GM21390 (cell line): ENCODE measurements around the gene MZF1.
"Not testable (repeated sequence)": the region's sequence is repeated elsewhere in the genome, so short reads cannot be mapped to it uniquely, and the experiment has no call there.

Source experiments
- ATAC-seq: cut with Tn5 transposase; IDR thresholded peaks from one replicate; pipeline ENCODE4 v1.9.1; 2021; ENCODE audit not compliant: unreplicated experiment

MZF1 gene

DNA sequence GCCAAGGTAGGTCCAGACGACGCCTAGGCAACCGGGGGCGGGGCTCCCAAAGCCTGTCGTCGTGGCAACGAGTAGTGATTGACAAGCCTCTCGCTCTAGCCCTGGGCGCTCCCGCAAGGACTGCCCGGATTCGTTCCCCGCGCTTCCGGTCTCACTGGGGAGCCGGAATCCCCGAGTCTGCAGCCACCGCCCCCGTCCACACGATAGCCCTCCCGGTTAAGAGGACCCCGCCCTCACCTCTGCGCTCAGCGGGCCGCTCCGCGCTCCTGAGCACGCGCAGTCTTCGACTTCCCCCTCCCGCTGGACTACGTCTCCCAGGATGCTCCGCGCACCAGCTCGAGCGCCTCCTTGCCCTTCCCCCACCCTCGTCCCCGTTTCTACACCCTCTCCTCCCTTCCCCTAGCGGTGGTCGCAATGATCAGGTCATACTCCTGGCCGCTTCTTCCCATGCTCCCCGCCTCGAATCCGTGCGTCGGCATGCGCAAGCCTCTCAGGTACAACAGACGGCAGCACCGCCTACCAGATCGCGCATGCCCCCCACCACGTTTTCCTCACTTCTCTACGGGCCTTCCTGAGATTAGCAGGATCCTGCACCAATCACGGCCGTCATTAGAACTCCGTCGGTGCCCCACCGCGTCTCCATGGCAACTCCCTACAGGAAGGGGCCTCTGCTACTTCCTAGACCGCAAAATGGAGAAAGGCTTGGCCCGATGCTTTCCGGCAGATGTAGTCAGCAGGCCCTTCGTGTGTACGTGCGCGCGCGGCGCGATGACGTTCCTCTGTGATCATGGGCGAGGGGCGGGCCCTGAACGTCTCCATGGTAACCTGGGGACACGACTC is at the start of gene MZF1:
Gene MZF1, minus strand, starts transcription at position 518 of the 840 bp plus-strand sequence. CDS start 1,946 bp downstream, outside the sequence.
- ATAC-seq, result peak; percentile 49

DNA sequence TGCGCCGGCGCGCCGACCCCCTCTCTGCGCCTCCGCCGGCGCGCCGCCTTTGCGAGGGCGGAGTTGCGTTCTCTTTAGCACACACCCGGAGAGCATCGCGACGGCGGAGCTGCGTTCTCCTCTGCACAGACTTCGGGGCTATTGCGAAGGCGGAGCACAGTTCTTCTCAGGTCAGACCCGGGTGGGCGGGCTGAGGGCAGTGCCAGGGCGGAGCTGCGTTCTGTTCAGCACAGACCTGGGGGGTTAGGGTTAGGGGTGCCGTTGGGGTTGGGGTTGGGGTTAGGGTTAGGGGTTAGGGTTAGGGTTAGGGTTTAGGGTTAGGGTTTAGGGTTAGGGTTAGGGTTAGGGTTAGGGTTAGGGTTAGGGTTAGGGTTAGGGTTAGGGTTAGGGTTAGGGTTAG is 34.1 kb upstream of the MZF1 start:
- not testable (repeated sequence) for ATAC-seq

DNA sequence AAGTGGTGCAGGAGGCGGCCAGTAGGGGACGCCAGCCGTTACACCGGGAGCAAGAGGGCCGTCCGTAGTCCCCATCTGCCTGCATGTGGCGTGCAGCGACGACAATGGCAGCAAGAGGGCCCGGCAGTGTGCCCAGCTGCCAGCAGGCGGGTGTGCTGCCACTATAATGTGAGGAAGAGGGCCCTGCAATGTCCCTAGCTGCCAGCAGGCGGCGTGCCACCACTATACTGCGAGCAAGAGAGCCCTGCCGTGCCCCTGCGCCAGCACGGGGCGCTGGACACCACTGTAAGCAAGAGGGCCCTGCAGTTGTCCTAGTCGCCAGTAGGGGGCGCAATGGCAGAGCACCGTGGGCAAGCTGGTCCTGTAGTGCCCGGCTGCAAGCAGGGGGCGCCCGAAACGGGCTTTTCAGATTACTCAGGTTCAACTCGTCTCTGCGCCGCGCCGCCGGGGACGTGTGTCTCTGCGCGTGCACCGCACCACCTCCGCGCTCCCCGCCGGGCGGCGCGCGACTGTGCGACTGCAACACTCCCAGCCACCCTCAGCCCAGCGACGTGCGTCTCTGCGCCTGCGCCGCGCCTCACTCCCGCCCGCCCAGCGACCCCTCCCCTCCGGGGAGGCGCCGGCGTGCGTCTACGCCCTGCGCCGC is 33.2 kb upstream of the MZF1 start:
- not testable (repeated sequence) for ATAC-seq

DNA sequence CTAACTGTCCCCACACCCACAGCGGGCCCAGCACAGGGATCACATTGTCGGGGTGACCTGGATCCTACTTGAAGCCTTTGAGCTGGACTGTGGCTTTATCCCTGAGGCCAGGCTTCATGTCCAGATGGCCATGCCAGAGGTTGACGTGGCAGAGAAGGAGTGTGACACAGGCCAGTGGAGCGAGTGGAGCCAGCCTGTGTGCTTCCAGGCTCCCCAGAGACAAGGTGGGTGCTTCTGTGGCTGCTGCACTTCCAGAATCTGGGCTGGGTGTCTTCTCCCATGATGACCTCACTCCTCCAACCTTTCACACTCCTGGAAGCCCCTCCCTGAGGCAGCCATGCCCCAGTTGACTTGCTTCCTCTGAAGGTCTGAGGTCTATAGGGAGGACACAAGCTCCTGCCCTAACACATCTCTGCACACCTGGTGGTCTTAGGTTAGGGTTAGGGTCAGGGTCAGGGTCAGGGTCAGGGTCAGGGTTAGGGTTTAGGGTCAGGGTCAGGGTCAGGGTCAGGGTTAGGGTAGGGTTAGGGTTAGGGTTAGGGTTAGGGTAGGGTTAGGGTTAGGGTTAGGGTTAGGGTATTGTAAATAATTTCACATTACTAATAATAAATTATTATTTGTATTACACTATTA is 13.1 kb upstream of the MZF1 start:
- no peak for ATAC-seq

DNA sequence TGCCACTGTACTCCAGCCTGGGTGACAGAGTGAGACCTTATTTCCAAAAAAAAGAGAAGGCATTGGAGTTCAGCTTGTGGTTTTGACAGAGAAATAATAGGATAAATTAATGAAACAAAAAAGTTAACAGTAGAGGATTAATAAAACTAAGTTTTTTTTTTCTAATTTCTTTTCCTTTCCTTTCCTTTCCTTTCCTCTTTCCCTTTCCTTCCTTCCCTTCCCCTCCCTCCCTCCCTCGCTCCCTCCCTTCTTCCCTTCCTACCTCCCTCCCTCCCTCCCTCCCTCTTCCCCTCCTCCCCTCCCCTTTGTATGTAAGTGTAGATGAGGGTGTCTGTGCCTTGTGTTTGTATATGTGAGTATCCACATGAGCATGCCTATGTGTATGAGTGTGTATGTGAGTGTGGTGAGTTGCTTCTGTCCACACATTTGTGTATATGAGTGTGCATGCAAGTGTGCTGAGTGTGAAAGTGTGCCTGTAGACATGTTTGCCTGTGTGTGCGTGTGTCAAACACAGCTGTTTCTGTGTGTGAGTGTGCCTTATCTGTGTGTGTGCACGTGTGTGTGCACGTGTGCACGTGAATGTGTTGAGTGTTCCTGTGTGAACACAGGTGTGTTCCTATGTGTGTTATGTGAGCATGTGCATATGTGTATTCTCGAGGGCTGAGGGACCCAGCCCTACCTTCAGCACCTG is 12.5 kb upstream of the MZF1 start:
- no peak for ATAC-seq

DNA sequence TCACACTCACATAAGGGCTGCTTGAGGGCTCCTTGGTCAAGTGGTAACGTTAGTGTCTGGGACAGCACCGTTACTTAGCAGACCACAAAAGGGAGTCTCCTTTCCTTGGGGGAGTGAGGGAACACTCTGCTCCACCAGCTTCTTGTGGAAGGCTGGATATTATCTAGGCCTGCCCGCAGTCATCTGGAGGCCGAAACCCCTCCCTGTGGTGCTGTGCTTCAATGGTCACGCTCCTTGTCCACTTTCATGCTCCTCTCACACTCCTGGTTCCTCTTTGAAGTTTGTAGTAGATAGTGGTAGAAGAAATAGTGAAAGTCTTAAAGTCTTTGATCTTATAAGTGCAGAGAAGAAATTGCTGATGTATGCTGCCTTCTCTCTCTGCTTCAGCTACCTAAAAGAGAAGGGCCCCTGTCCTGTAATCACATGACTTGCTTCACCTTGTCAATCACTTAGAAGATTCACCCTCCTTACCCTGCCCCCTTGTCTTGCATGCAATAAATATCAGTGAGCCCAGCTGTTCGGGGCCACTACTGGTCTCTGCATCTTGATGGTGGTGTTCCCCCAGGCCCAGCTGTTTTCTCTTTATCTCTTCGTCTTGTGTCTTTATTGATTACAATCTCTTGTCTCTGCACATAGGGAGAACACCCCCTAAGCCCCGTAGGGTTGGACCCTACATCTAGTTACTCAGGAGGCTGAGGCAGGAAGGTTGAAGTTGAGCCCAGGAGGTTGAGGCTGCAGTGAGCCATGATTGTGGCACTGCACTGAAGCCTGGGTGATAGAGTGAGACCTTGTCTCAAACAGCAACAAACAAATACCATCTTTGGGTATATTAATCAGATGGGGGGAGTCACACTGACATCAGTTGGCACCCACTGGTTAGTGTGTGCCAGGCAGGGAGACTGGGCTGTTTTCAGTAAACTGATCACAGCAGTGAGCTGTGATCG is 11.6 kb upstream of the MZF1 start:
- no peak for ATAC-seq

DNA sequence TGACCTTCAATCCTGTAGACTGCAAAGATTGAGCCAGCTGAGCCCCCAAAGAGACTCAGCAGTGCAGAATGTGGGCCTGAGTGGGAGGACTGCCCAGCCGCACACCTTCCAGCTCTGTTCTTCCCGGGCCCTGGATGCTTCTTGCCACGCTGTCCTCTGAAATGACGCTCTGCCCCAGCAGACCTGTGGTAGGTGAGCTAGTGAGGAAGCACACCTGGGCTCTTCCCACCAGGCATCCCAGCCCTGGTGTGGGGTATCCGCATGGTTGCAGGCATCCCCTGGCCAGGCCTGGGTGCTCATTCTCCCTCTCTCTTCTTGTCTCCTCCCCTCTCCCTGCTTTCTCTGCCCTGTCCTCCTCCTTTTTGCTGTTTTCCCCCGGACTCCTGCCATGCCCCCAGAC is 9.8 kb upstream of the MZF1 start:
- no peak for ATAC-seq

DNA sequence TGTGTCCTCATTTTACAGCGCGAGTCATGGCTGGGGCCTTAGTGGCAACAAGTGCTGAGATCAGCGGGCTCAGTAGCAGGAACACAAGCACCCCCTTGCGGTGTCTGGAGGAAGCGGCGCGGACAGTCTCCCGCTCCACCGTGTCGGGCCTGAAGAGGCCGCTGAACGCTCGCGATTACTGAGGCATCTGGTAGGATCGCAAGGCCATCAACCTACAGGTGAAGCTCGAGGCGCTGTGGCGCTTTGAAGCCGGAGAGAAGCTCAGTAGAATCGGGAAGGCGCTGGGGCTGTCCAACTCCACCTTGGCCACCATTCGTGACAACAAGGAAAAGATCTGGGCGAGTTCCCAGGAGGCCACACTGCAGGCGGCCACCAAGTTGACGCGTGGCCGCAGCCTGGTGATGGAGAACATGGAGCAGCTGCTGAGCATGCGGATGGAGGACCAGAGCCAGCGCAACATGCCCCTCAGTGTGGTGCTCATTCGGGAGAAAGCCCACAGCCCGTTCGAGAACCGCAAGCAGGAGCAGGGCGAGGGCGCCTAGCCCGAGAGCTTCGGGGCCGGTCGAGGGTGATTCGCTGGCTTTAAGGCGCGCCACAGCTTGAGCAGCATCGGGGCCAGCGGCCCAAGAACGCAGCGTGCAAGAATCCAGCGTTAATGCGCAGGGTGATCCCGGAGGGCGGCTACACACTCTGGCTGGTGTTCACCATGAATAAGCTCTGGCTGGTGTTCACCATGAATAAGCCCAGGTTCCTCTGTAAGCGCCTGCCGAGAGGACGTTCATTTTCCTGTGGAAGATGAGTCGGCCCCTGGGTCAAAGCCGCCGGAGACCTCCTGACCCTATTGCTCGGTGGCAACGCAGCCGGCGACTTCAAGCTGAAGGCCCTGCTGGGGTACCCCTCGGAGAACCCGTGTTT is 8.3 kb upstream of the MZF1 start:
- ATAC-seq, result no peak

DNA sequence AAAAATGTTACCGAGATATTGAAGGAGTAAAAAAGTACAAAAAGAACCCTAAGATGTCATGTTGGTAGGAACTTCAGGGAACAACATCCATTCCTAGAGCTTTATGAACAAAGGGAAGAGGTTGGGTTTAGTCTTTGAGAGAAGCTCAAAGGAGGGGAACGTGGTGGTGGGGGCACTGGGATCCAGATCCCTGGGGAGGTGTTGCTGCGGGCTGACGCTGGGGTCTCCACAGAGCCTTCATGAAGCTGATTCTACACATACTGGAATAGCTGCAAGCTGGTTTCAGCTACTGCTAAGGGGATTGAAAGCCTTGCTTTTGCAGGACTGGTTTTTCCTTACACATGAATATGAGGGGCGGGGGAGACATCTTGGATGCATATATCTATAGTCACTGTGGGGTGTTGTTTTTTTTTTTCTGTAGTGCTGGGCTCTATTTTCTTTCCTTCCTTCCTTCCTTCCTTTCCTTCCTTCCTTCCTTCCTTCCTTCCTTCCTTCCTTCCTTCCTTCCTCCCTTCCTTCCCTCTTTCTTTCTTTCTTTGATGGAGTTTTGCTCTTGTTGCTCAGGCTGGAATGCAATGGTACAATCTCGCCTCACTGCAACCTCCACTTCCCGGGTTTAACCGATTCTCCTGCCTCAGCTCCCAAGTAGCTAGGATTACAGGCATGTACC is 6.5 kb upstream of the MZF1 start:
- ATAC-seq, result no peak

DNA sequence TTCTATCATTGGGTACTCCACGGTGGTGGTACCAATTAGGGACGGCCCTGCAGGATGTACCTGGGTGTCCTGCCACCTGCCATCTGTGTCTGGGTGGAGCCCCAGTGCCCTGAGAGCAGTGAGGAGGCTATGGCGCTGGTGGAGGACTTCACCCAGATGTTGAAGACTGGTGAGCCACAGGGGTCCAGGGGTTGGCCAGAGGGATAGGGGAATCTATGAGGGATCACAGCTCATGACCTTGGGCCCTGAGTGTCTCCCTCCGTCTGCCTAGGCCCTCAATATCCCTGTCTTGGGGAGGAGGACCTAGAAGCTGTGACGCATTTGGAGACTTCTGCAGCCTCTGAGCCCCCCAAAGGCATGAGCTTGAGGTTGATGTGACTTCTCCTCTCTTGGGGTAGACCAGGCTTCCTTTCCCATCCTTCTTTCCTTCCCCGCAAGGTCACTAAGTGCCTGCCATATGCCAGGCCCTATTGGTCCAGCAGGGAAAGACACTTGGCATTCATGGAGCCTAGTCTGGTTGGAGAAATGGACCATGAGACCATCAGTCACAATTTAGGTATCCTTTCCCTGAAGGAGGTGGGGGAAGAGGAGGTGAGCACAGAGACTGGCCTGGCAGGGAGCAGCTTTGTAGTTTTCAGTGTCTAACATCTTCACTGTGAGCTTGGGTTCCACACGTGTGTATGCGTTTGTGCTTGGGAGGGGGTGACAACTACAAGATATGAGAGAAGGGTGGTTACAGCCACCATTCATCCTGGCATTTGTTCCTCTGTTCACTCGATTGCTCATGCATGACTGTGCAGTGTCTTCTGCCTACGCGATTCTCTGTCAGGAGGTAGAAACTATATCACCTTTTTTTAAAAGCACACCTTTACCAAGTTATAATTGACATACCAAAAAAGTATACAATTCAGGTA is 5.1 kb upstream of the MZF1 start:
- no peak for ATAC-seq

DNA sequence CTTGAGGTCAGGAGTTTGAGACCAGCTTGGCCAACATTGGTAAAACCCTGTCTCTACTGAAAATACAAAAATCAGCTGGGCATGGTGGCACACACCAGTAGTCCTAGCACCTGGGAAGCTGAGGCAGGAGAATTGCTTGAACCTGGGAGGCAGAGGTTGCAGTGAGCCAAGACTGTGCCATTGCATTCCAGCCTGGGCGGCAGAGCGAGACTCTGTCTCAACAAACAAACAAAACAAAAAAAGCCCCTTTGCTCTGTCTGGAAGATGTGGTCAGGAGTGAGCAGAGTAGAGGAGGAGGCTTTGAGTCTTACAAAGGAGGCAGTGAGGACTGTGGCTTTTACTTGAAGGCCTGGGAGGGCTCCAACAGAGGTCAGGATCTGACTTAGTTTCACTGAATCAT is 4.4 kb upstream of the MZF1 start:
- not testable (repeated sequence) for ATAC-seq

DNA sequence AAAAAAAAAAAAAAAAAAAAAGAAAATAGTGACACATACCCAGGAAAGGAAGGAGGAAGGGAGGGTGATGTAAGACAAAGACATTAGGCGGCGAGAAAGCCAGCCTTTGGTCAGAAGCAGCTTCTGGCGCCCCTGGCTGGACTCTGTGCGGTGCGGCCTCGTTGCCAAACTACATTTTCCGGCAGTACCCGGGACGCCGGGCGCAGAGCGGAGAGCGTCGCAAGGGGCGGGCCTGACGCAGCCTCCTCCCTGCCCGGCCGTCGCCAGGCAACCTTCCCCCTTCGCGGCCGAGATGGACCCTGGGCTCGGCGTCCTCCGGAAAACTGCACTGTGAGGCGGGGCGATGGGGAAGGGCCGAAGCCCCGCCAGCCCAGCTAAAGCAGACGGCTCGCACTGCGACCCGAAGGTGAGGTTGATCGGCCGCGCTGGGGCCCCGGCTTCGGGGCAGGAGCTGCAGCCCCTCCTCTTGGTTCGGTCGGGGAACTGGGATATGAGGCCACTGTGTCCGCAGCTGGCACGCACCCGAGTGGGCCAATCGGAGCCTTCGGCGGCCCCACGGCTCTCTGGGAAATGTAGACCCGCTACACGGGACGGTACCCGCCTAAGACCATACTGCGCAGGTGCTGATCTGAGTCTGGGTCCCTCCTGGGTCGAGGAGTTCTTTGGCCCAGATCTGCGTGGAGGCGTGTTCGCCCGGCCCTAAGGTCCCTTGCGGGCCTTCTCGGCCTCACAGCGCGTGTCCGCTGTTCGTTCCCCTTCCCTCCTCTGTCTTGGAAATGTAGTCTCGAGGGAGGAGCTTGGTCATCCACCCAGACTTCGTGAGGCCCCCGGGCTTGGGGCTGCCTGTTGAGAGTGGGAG is 2.3 kb upstream of the MZF1 start:
- peak; percentile 39 for ATAC-seq

DNA sequence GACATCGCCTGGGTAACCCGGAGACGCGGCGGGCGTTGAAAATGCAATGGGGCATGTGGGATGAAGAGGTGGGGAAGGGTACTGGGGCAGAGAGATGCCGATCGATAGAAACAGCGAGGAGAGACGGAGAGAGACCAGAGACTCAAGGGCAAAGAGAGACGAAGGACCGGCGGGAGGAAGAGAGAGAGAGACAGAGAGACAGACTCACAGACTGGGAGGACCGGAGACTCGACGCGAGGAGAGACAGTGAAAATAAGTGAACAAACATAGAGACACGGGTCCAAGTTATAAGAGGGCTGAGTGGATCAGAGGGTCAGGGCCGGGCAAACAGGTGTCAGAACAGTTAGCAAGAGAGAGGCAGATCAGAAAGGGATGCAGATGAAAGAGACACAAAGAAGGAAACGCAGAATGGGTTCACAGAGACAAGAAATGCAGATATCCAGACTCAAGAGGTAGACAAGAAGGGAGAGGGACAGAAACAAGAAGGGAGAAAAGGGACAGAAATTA is 576 bp upstream of the MZF1 start:
- no peak for ATAC-seq

DNA sequence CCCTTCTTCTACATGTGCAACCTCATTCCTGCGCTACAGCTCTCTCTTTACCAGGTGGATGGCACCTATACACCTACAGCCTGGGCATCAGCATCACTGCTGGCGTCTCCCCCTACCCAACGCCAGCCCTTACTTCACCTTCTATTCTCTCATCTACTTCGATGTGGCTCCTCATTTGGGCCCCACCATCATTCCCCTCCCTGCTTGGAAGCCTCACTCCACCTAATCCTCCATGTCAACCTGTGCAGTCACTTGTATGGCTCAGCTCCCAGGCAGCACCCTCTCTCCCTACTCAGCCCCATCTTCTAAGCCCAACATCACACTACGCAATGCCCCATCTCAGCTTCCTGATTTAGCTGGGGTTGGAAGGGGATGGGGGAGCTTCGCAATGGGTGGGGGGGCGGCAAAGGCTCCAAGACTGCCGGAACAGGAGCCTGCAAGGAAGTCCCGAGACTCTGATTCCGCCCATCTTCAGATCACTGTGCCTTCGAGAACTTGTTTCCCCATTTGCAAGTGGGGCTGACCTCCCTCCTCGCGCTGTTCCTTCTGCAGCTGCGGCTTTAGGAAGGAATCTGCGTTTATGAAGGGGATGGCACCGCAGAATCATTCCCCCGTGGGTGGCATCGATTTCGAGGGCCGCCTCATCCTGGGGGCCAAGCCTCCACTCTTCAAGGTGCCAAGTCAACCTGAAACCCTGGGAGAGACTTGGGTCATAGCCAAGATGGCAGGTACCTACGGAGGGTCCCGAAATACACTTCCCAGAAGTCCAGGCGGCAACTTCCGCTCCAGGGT is 913 bp downstream of the MZF1 start:
- no peak for ATAC-seq

DNA sequence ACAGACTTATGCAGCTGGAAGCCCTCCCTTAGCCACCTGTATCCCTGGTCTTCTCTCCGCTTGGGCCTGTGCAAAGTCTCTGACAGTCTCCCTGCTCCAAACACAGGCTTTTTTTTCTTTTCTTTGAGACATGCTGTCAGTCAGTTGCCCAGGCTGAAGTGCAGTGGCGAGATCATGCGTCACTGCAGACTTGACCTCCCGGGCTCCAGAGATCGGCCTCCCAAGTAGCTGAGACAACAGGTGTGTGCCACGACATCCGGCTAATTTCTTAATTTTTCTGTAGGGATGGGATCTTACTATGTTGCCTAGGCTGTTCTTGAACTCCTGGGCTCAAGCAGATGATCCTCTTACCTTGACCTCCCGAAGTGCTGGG is 1.6 kb downstream of the MZF1 start:
- ATAC-seq, result no peak
